Measurements from ENCODE around the gene CHRNB4. TPM values are rescaled to one million over a fixed set of nuclear protein-coding genes. Genes with fewer than 3 reads are reported as not detected.

CHRNB4 gene
- total and polyA plus RNA-seq, 2 donors (not counting 1 experiment from before 2014, with no cell fraction given) = not detected

GRCh38 chr15:78651007-78651406, 10.0 kb upstream of the CHRNB4 start:
- WGBS (ENCODE audit: insufficient coverage) = 84% methylated on average over 3 of the region's 3 CpGs
- H3K79me2 ChIP-seq (ENCODE audit: control insufficient read depth, insufficient read depth, low read length) = no peaks in the 10 kb centered on the region
- no peaks in the 10 kb centered on the region for H4K20me1 ChIP-seq (ENCODE audit: control insufficient read depth, insufficient read depth, low read length, poor library complexity, severe bottlenecking)
- no peak for TF ChIP-seq CTCF (IDR thresholded peaks at IDR 0.05)
- no peak for TF ChIP-seq EZH2 (IDR thresholded peaks at IDR 0.05; ENCODE audit: borderline replicate concordance, insufficient read depth, low read depth, low read length, poor library complexity, severe bottlenecking)
- DNase-seq (no peak), ATAC-seq (ENCODE audit: low read depth) (no peak)
- H3K9ac ChIP-seq (ENCODE audit: low read length) = no peak overlapping the region
- no peak overlapping the region for H3K4me2 ChIP-seq (replicated peaks; ENCODE audit: low read depth, low read length, poor library complexity, severe bottlenecking)
- ChIA-PET POLR2A (no interaction called here), CTCF (interaction anchor here (1.2 kb wide), 1 partner anchor 14 kb away, joined by 3 read pairs; no protein-coding TSS in a partner anchor)
- Mint-ChIP-seq H3K9me3 (ENCODE audit: insufficient read depth) (no peaks in the 10 kb centered on the region), H3K4me1 (no peaks in the 10 kb centered on the region), H3K27me3 (peaks cover 5% of the 10 kb centered on the region), H3K4me3 (no peak overlapping the region), H3K27ac (no peak overlapping the region)
- H3K4me1 ChIP-seq (ENCODE audit: control insufficient read depth in 2 of 2, insufficient read depth in 2 of 2, low read length in 2 of 2) = no peaks in the 10 kb centered on the region
- H3K4me3 ChIP-seq (ENCODE audit: control extremely low read depth in 1 of 5, extremely low read depth in 1 of 5, insufficient read depth in 1 of 5, low read depth in 2 of 5, low read length in 4 of 5) = no peak overlapping the region
- H3K9me3 ChIP-seq (ENCODE audit: control extremely low read depth in 1 of 3, control insufficient read depth in 2 of 3, insufficient read depth in 1 of 3, low read length in 2 of 3) = no peaks in the 10 kb centered on the region
- no peak overlapping the region for H3K27ac ChIP-seq (ENCODE audit: low read length in 2 of 2)
- H3K36me3 ChIP-seq (replicated peaks in 1 of 2; ENCODE audit: control extremely low read depth in 1 of 2, control insufficient read depth in 1 of 2, extremely low read depth in 1 of 2, insufficient read depth in 2 of 2, low read length in 1 of 2) = no peaks in the 10 kb centered on the region
- intact Hi-C loops (cut with micrococcal nuclease) = no loop called here
- H2AFZ ChIP-seq (ENCODE audit: insufficient read depth, low read depth, low read length, poor library complexity, severe bottlenecking) = no peak overlapping the region
- no peaks in the 10 kb centered on the region for H3K27me3 ChIP-seq (replicated peaks in 1 of 4; ENCODE audit: control extremely low read depth in 1 of 4, control insufficient read depth in 3 of 4, insufficient read depth in 4 of 4, low read length in 3 of 4)

- Mint-ChIP-seq H3K27me3 (peaks cover 5% of the 10 kb centered on the region), H3K4me1 (no peaks in the 10 kb centered on the region), H3K27ac (no peak overlapping the region), H3K9me3 (ENCODE audit: insufficient read depth) (no peaks in the 10 kb centered on the region), H3K4me3 (no peak overlapping the region)
- ChIA-PET CTCF (interaction anchor here (1.2 to 2.1 kb wide), 2 partner anchors 13 to 23 kb away, joined by 3 to 4 read pairs; no protein-coding TSS in a partner anchor), POLR2A (no interaction called here)
- no peaks in the 10 kb centered on the region for H3K9me3 ChIP-seq (ENCODE audit: control extremely low read depth in 1 of 3, control insufficient read depth in 2 of 3, insufficient read depth in 1 of 3, low read length in 2 of 3)
- TF ChIP-seq CTCF (IDR thresholded peaks at IDR 0.05) = no peak
- TF ChIP-seq EZH2 (IDR thresholded peaks at IDR 0.05; ENCODE audit: borderline replicate concordance, insufficient read depth, low read depth, low read length, poor library complexity, severe bottlenecking) = no peak
- no peaks in the 10 kb centered on the region for H3K4me1 ChIP-seq (ENCODE audit: control insufficient read depth in 2 of 2, insufficient read depth in 2 of 2, low read length in 2 of 2)
- no peaks in the 10 kb centered on the region for H3K79me2 ChIP-seq (ENCODE audit: control insufficient read depth, insufficient read depth, low read length)
- no peaks in the 10 kb centered on the region for H3K36me3 ChIP-seq (replicated peaks in 1 of 2; ENCODE audit: control extremely low read depth in 1 of 2, control insufficient read depth in 1 of 2, extremely low read depth in 1 of 2, insufficient read depth in 2 of 2, low read length in 1 of 2)
- no peak overlapping the region for H3K4me2 ChIP-seq (replicated peaks; ENCODE audit: low read depth, low read length, poor library complexity, severe bottlenecking)
- H3K27me3 ChIP-seq (replicated peaks in 1 of 4; ENCODE audit: control extremely low read depth in 1 of 4, control insufficient read depth in 3 of 4, insufficient read depth in 4 of 4, low read length in 3 of 4) = no peaks in the 10 kb centered on the region
- no peaks in the 10 kb centered on the region for H4K20me1 ChIP-seq (ENCODE audit: control insufficient read depth, insufficient read depth, low read length, poor library complexity, severe bottlenecking)
- H3K4me3 ChIP-seq (ENCODE audit: control extremely low read depth in 1 of 5, extremely low read depth in 1 of 5, insufficient read depth in 1 of 5, low read depth in 2 of 5, low read length in 4 of 5) = no peak overlapping the region
- no peak overlapping the region for H2AFZ ChIP-seq (ENCODE audit: insufficient read depth, low read depth, low read length, poor library complexity, severe bottlenecking)
- intact Hi-C loops (cut with micrococcal nuclease) = no loop called here
- WGBS (ENCODE audit: insufficient coverage) = 93% methylated on average over 4 of the region's 4 CpGs
- no peak for DNase-seq
- H3K27ac ChIP-seq (ENCODE audit: low read length in 2 of 2) = no peak overlapping the region
- no peak overlapping the region for H3K9ac ChIP-seq (ENCODE audit: low read length)
- ATAC-seq (ENCODE audit: low read depth) = no peak
Observed at GRCh38 chr15:78650022-78650421, 9.0 kb upstream of the CHRNB4 start.
